IMR-90 (cell line): ENCODE measurements around the gene TNS2. TPM values are rescaled to one million over a fixed set of nuclear protein-coding genes. Genes with fewer than 3 reads are reported as not detected.

ENCODE experiments used
- ATAC-seq: fragments of 200-7000 bp; cut with Tn5 transposase; 2 replicates; pipeline ENCODE4 v1.9.1; 2020; ENCODE audit warnings: low read depth, mild to moderate bottlenecking, moderate library complexity
- BruUV-seq: library from RNA; stranded (reverse); fragments of 400-500 nt; replicated peaks from 2 replicates; lab custom pipeline; 2021; lab: Mats Ljungman, UMichigan
- CTCF ChIA-PET: fragments of 300-600 bp; formaldehyde crosslinking; extraction: SDS; loops from one replicate; lab custom pipeline; 2021; ENCODE audit warnings: antibody characterized with exemption; lab: Yijun Ruan, JAX
- POLR2A ChIA-PET: fragments of 300-600 bp; sonication (Branson Sonifier 250); formaldehyde crosslinking; loops from one replicate; lab custom pipeline; 2022; ENCODE audit warnings: antibody characterized with exemption; ENCODE audit not compliant: unreplicated experiment; lab: Charles Lee
- DNase-seq: peaks from one replicate; pipeline ENCODE4 v3.0.0; 2013
- H2AFZ ChIP-seq: replicated peaks from 2 replicates; pipeline ENCODE3; 2013; ENCODE audit warnings: low read length, mild to moderate bottlenecking; ENCODE audit not compliant: poor library complexity
- H2AK5ac ChIP-seq: 2 replicates; pipeline ENCODE4 v1.6.1; 2013; ENCODE audit warnings: low read depth, low read length, inconsistent platforms
- H2AK9ac ChIP-seq: replicated peaks from 2 replicates; pipeline ENCODE3; 2013; ENCODE audit warnings: mild to moderate bottlenecking, low read depth, low read length, moderate library complexity; ENCODE audit not compliant: poor library complexity
- H2BK120ac ChIP-seq: 2 replicates; pipeline ENCODE4 v1.6.1; 2013; ENCODE audit warnings: low read depth, low read length, inconsistent platforms
- H2BK15ac ChIP-seq: 3 replicates; pipeline ENCODE4 v1.6.1; 2013; ENCODE audit warnings: low read depth, low read length, inconsistent platforms
- H2BK20ac ChIP-seq: 2 replicates; pipeline ENCODE4 v1.6.1; 2013; ENCODE audit warnings: low read depth, mild to moderate bottlenecking, inconsistent platforms, low read length, moderate library complexity
- H2BK5ac ChIP-seq: 2 replicates; pipeline ENCODE4 v1.6.1; 2013; ENCODE audit warnings: mild to moderate bottlenecking, low read depth, low read length, inconsistent platforms; ENCODE audit not compliant: poor library complexity, severe bottlenecking
- H3K14ac ChIP-seq: replicated peaks from 2 replicates; pipeline ENCODE4 v1.6.1; 2013; ENCODE audit warnings: low read depth, low read length, inconsistent platforms
- H3K18ac ChIP-seq: 2 replicates; pipeline ENCODE4 v1.6.1; 2013; ENCODE audit warnings: low read depth, low read length, control low read depth
- H3K23ac ChIP-seq: 2 replicates; pipeline ENCODE4 v1.6.1; 2013; ENCODE audit warnings: low read depth, low read length, inconsistent platforms
- H3K27ac ChIP-seq: 2 replicates; pipeline ENCODE4 v1.5.1; 2013; ENCODE audit warnings: mild to moderate bottlenecking, control low read depth, low read length; ENCODE audit not compliant: insufficient read depth
- H3K27me3 ChIP-seq: 2 replicates; pipeline ENCODE4 v1.6.1; 2013; ENCODE audit warnings: low read length; ENCODE audit not compliant: control insufficient read depth, insufficient read depth
- H3K36me3 ChIP-seq: 2 replicates; pipeline ENCODE4 v1.6.1; 2013; ENCODE audit warnings: low read length, mixed read lengths; ENCODE audit not compliant: control insufficient read depth, insufficient read depth
- H3K4ac ChIP-seq: 2 replicates; pipeline ENCODE4 v1.6.1; 2013; ENCODE audit warnings: low read depth, low read length, inconsistent platforms
- H3K4me1 ChIP-seq: 2 replicates; pipeline ENCODE4 v1.6.1; 2013; ENCODE audit warnings: low read length, mixed read lengths; ENCODE audit not compliant: control insufficient read depth, insufficient read depth
- H3K4me2 ChIP-seq: 2 replicates; pipeline ENCODE4 v1.6.1; 2013; ENCODE audit warnings: low read depth, mild to moderate bottlenecking, control low read depth, low read length, moderate library complexity
- H3K4me3 ChIP-seq: 2 replicates; pipeline ENCODE4 v1.5.1; 2013; ENCODE audit warnings: low read depth, mild to moderate bottlenecking, control low read depth, low read length, moderate library complexity; ENCODE audit not compliant: insufficient read depth
- H3K56ac ChIP-seq: 2 replicates; pipeline ENCODE4 v1.6.1; 2013; ENCODE audit warnings: low read length, inconsistent platforms; ENCODE audit not compliant: insufficient read depth; ENCODE audit errors: extremely low read depth
- H3K79me1 ChIP-seq, 2 experiments: 2 replicates each; pipeline ENCODE4 v1.6.1; 2013; ENCODE audit warnings: low read length in 2 of 2, inconsistent platforms in 1 of 2, low read depth in 1 of 2
- H3K9ac ChIP-seq: 2 replicates; pipeline ENCODE4 v1.6.1; 2013; ENCODE audit warnings: low read depth, low read length, control low read depth
- H3K9me1 ChIP-seq: 2 replicates; pipeline ENCODE4 v1.6.1; 2013; ENCODE audit warnings: low read length, inconsistent platforms; ENCODE audit not compliant: insufficient read depth
- H3K9me3 ChIP-seq: 2 replicates; pipeline ENCODE4 v1.6.1; 2013; ENCODE audit warnings: low read length; ENCODE audit not compliant: control insufficient read depth, insufficient read depth
- H4K20me1 ChIP-seq: 2 replicates; pipeline ENCODE4 v1.6.1; 2013; ENCODE audit warnings: low read length, inconsistent platforms; ENCODE audit not compliant: insufficient read depth
- H4K5ac ChIP-seq: 2 replicates; pipeline ENCODE4 v1.6.1; 2013; ENCODE audit warnings: mild to moderate bottlenecking, low read depth, low read length, control low read depth
- H4K8ac ChIP-seq, 2 experiments: 2 replicates each; pipeline ENCODE4 v1.6.1; 2013; ENCODE audit warnings: low read depth in 2 of 2, low read length in 2 of 2, control low read depth in 1 of 2, inconsistent platforms in 1 of 2
- H4K91ac ChIP-seq: 2 replicates; pipeline ENCODE4 v1.6.1; 2013; ENCODE audit warnings: low read depth, low read length, inconsistent platforms; ENCODE audit not compliant: insufficient read depth
- CEBPB ChIP-seq: IDR thresholded peaks from 2 replicates; pipeline ENCODE4 v1.6.1; 2012; ENCODE audit warnings: low read depth, low read length, improper control_type of control experiment
- CTCF ChIP-seq: conservative IDR thresholded peaks from 2 replicates; pipeline ENCODE4 v1.5.1; 2012; ENCODE audit warnings: mild to moderate bottlenecking, low read depth, low read length, improper control_type of control experiment
- ELK1 ChIP-seq: fragments of 150-350 bp; IDR thresholded peaks from 2 replicates; pipeline ENCODE4 v1.6.1; 2016; ENCODE audit warnings: low read depth, mild to moderate bottlenecking, low read length, moderate library complexity, borderline replicate concordance
- FOS ChIP-seq: fragments of 150-350 bp; IDR thresholded peaks from 2 replicates; pipeline ENCODE4 v1.6.1; 2016; ENCODE audit warnings: low read depth, low read length
- RAD21 ChIP-seq: IDR thresholded peaks from 2 replicates; pipeline ENCODE4 v1.6.1; 2012; ENCODE audit warnings: low read length, improper control_type of control experiment
- WGBS, 2 experiments: methylation state at CpG; one replicate each; pipeline versions ENCODE4 v1.1.5 to v1.1.7; 2013; ENCODE audit warnings: missing lambda C conversion rate in 2 of 2; ENCODE audit not compliant: insufficient read length in 1 of 2; ENCODE audit errors: extremely low coverage in 2 of 2; 5-methylcytosine and 5-hydroxymethylcytosine counted together
- dilution Hi-C: fragments of 300-500 bp; cut with HindIII; formaldehyde crosslinking; loops from one replicate; pipeline ENCODE4 v1.14.3; 2018; ENCODE audit warnings: low sequenced_read_pairs; ENCODE audit not compliant: unreplicated experiment
- in situ Hi-C: fragments of 300-500 bp; cut with MboI; formaldehyde crosslinking; loops from 3 replicates; pipeline ENCODE4 v1.14.3; 2019; ENCODE audit warnings: low sequenced_read_pairs, inconsistent platforms, mixed read lengths
- intact Hi-C: fragments of 100-400 bp; cut with micrococcal nuclease; formaldehyde crosslinking; loops from 2 replicates; pipeline ENCODE4 v1.10.0; 2022
- polyA plus RNA-seq, 3 experiments: library from polyadenylated mRNA; depleted of rRNA; stranded (reverse); fragments of >200 nt; gene quantifications; 2 replicates each; pipeline ENCODE4 v1.2.3, GENCODE V29; 2012; ENCODE audit warnings: low replicate concordance in 1 of 3
- total RNA-seq: library from RNA; depleted of rRNA; stranded (reverse); fragments of >200 nt; gene quantifications from 2 replicates; pipeline ENCODE4 v1.2.3, GENCODE V29; 2012

TNS2 gene
- total and polyA plus RNA-seq, 2 of the 4 experiments (the other 2 are of a cell fraction) = 10.4 to 67.2 TPM

- peaks cover 3% of the 10 kb centered on the region; the same call in 1 of the 2 replicates for H3K4me1 ChIP-seq
- peaks cover 90% of the 10 kb centered on the region for H4K20me1 ChIP-seq
- intact Hi-C loops (no loop called here), dilution Hi-C loops (no loop called here), in situ Hi-C loops (no loop called here)
- H2AFZ ChIP-seq = no peak overlapping the region
- CTCF ChIA-PET = no interaction called here
- TF ChIP-seq CEBPB = no peak
- TF ChIP-seq CTCF = no peak
- no peak for TF ChIP-seq ELK1
- no peak for TF ChIP-seq FOS
- TF ChIP-seq RAD21 = no peak
- H3K4me2 ChIP-seq = no peak overlapping the region
- POLR2A ChIA-PET = no interaction called here
- no peak overlapping the region for H2BK15ac ChIP-seq
- no peak overlapping the region for H3K27ac ChIP-seq
- no peak overlapping the region for H3K9ac ChIP-seq
- H3K56ac ChIP-seq = no peak overlapping the region
- no peaks in the 10 kb centered on the region for H3K9me3 ChIP-seq
- ATAC-seq (no peak), DNase-seq (no peak)
- no peak overlapping the region for H4K8ac ChIP-seq
- WGBS, 2 experiments = 100% methylated on average over 1 of the region's 2 CpGs; no CpG with 5 or more reads in 1 of the 2 experiments
- no peak overlapping the region for H3K14ac ChIP-seq
- no peak overlapping the region for H2BK20ac ChIP-seq
- BruUV-seq = no TSS peak
- H2AK5ac ChIP-seq = no peak overlapping the region
- H3K4ac ChIP-seq = no peak overlapping the region
- H2BK120ac ChIP-seq = no peak overlapping the region
- no peak overlapping the region for H2AK9ac ChIP-seq
- no peaks in the 10 kb centered on the region for H3K27me3 ChIP-seq
- H3K4me3 ChIP-seq = no peak overlapping the region
- no peak overlapping the region for H2BK5ac ChIP-seq
- no peak overlapping the region for H4K5ac ChIP-seq
- no peak overlapping the region for H3K18ac ChIP-seq
- no peak overlapping the region for H3K23ac ChIP-seq
- peaks cover 10% of the 10 kb centered on the region for H3K36me3 ChIP-seq
- peaks cover 7% of the 10 kb centered on the region for H3K9me1 ChIP-seq
- H4K91ac ChIP-seq = no peak overlapping the region
- H3K79me1 ChIP-seq = peaks cover 6 to 55% of the 10 kb centered on the region in 2 experiments
These were observed 38.9 kb upstream of the TNS2 start for GRCh38 chr12:53010955-53011354.
